HEK293 (cell line): ENCODE measurements around the gene OR8A1.

Source experiments
- CTCF ChIA-PET: fragments of 350-600 bp; formaldehyde crosslinking; extraction: SDS; loops from one replicate; lab custom pipeline; 2021; ENCODE audit warnings: antibody characterized with exemption; lab: Yijun Ruan, JAX
- POLR2A ChIA-PET: fragments of 300-600 bp; formaldehyde crosslinking; extraction: SDS; loops from one replicate; lab custom pipeline; 2020; ENCODE audit warnings: antibody characterized with exemption, inconsistent platforms; lab: Yijun Ruan, JAX
- H3K27ac ChIP-seq: fragments of 200-500 bp; sonication (Bioruptor generic); 2 replicates; pipeline ENCODE4 v1.5.1; 2014; ENCODE audit warnings: low read depth, low read length, control low read depth, inconsistent platforms; ENCODE audit errors: extremely low read depth
- H3K36me3 ChIP-seq, 2 experiments: fragments of 200-500 bp in 1 of 2; sonication (Bioruptor generic) in 1 of 2; 1 replicate in 1 of 2; 2 replicates in 1 of 2; pipeline ENCODE4 v1.5.1; 2014 to 2017; ENCODE audit warnings: inconsistent platforms in 2 of 2, low read length in 2 of 2; ENCODE audit not compliant: control insufficient read depth in 2 of 2, insufficient read depth in 1 of 2
- H3K4me1 ChIP-seq: fragments of 200-500 bp; sonication (Bioruptor generic); 2 replicates; pipeline ENCODE4 v1.5.1; 2014; ENCODE audit warnings: mild to moderate bottlenecking, low read length, inconsistent platforms; ENCODE audit not compliant: control insufficient read depth, insufficient read depth
- H3K4me3 ChIP-seq: 2 replicates; pipeline ENCODE4 v1.5.1; 2011; ENCODE audit warnings: low read depth, mild to moderate bottlenecking, control low read depth, low read length, moderate library complexity
- H3K9me3 ChIP-seq: fragments of 200-500 bp; sonication (Bioruptor generic); 2 replicates; pipeline ENCODE4 v1.5.1; 2014; ENCODE audit warnings: low read depth, low read length, inconsistent platforms; ENCODE audit not compliant: control insufficient read depth, insufficient read depth
- GLI4 ChIP-seq: fragments of 450-650 bp; formaldehyde crosslinking; IDR thresholded peaks from 2 replicates; pipeline ENCODE4 v1.5.1; 2016; ENCODE audit warnings: missing biosample characterization, missing genetic modification characterization
- ZBTB20 ChIP-seq: fragments of 450-650 bp; formaldehyde crosslinking; IDR thresholded peaks from 2 replicates; pipeline ENCODE4 v1.5.1; 2016; ENCODE audit warnings: missing biosample characterization, missing genetic modification characterization
- ZFP3 ChIP-seq: fragments of 450-650 bp; formaldehyde crosslinking; IDR thresholded peaks from 2 replicates; pipeline ENCODE4 v1.5.1; 2016; ENCODE audit warnings: low read depth, missing biosample characterization, missing genetic modification characterization
- ZNF223 ChIP-seq: fragments of 450-650 bp; formaldehyde crosslinking; IDR thresholded peaks from 2 replicates; pipeline ENCODE4 v1.5.1; 2016; ENCODE audit warnings: missing biosample characterization, missing genetic modification characterization
- ZNF266 ChIP-seq: fragments of 450-650 bp; formaldehyde crosslinking; IDR thresholded peaks from 2 replicates; pipeline ENCODE4 v1.5.1; 2016; ENCODE audit warnings: missing biosample characterization, missing genetic modification characterization, low read depth
- ZNF37A ChIP-seq: fragments of 450-650 bp; IDR thresholded peaks from 2 replicates; pipeline ENCODE4 v1.5.1; 2018; ENCODE audit warnings: missing biosample characterization, missing genetic modification characterization
- ZNF776 ChIP-seq: fragments of 450-650 bp; formaldehyde crosslinking; IDR thresholded peaks from 2 replicates; pipeline ENCODE4 v1.5.0; 2017; ENCODE audit warnings: missing biosample characterization, missing genetic modification characterization, borderline replicate concordance
- ZSCAN16 ChIP-seq: fragments of 450-650 bp; formaldehyde crosslinking; IDR thresholded peaks from 2 replicates; pipeline ENCODE4 v1.5.1; 2016; ENCODE audit warnings: missing biosample characterization, missing genetic modification characterization
- TF ChIP-seq, protein P1 (sequence below): fragments of 450-650 bp; formaldehyde crosslinking; IDR thresholded peaks from 2 replicates; pipeline ENCODE4 v1.5.1; 2016; ENCODE audit warnings: missing biosample characterization, missing genetic modification characterization
- TF ChIP-seq, protein P2 (sequence below): fragments of 450-650 bp; formaldehyde crosslinking; conservative IDR thresholded peaks from 2 replicates; pipeline ENCODE4 v1.5.1; 2016; ENCODE audit warnings: low read depth, missing biosample characterization, missing genetic modification characterization
- TF ChIP-seq, protein P3 (sequence below): fragments of 450-650 bp; formaldehyde crosslinking; IDR thresholded peaks from 2 replicates; pipeline ENCODE4 v1.5.1; 2016; ENCODE audit warnings: missing biosample characterization, missing genetic modification characterization
- TF ChIP-seq, protein P4 (sequence below): fragments of 450-650 bp; formaldehyde crosslinking; IDR thresholded peaks from 2 replicates; pipeline ENCODE4 v1.5.1; 2016; ENCODE audit warnings: missing biosample characterization, missing genetic modification characterization, borderline replicate concordance

OR8A1 gene

DNA sequence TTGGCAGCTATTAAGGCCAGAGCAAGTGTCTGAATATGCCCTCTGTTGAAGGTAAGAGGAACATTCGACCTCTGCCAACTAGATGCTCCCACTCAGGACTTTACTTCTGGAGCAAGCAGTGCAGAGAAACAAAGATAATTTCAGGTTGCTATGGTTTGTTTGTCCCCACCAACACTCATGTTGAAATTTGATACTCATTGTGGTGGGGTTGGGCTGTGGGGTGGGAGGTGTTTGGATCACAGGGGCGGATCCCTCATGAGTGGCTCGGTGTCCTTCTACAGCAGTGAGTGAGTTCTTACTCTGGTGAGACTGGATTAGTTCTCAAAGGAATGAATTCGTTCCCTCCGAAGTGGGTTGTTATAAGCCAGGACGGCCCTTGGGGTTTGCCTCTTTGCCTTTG is 12.0 kb downstream of the OR8A1 start:
- no peaks in the 10 kb centered on the region for H3K4me1 ChIP-seq
- H3K9me3 ChIP-seq, result no peaks in the 10 kb centered on the region
- no peak overlapping the region for H3K4me3 ChIP-seq
- ChIA-PET CTCF (interaction anchor here (0.5 to 1.3 kb wide), 3 partner anchors 21 to 179 kb away, joined by 3 to 5 read pairs (median 3); no protein-coding TSS in a partner anchor), POLR2A (no interaction called here)
- no peak overlapping the region for H3K27ac ChIP-seq
- H3K36me3 ChIP-seq, result no peaks in the 10 kb centered on the region
- 0 out of 2 replicates have a peak, but pooled peaks have one; percentile 23 for TF ChIP-seq ZSCAN16 (tag by site-specific recombination)
- TF ChIP-seq, protein P1, sequence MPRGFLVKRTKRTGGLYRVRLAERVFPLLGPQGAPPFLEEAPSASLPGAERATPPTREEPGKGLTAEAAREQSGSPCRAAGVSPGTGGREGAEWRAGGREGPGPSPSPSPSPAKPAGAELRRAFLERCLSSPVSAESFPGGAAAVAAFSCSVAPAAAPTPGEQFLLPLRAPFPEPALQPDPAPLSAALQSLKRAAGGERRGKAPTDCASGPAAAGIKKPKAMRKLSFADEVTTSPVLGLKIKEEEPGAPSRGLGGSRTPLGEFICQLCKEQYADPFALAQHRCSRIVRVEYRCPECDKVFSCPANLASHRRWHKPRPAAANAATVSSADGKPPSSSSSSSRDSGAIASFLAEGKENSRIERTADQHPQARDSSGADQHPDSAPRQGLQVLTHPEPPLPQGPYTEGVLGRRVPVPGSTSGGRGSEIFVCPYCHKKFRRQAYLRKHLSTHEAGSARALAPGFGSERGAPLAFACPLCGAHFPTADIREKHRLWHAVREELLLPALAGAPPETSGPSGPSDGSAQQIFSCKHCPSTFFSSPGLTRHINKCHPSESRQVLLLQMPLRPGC (tag by site-specific recombination), result no peak

DNA sequence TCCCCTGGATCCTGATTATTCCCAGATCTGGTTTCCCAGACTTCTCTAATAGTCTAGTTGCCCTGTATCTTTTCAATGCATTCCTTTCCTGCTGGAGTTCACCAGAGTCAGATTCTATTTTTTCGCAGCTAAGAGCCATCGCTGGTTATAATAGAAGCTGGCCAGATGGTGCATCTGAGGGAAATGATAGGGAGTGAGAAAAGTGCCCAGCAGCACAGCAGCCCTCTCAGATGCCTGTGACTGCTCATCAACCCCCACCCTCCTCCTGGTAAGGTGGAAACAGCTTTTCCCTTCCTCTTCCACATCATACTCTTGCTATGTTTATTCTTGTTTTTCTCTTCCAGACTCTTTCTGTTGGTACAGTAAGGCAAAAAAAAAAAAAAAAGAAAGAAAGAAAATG is 12.8 kb downstream of the OR8A1 start:
- H3K4me3 ChIP-seq, result no peak overlapping the region
- CTCF ChIA-PET, result interaction anchor here (0.5 to 1.3 kb wide), 3 partner anchors 22 to 180 kb away, joined by 3 to 7 read pairs (median 3); no protein-coding TSS in a partner anchor
- H3K9me3 ChIP-seq, result no peaks in the 10 kb centered on the region
- no peaks in the 10 kb centered on the region for H3K4me1 ChIP-seq
- no peaks in the 10 kb centered on the region for H3K36me3 ChIP-seq
- TF ChIP-seq, protein P2, sequence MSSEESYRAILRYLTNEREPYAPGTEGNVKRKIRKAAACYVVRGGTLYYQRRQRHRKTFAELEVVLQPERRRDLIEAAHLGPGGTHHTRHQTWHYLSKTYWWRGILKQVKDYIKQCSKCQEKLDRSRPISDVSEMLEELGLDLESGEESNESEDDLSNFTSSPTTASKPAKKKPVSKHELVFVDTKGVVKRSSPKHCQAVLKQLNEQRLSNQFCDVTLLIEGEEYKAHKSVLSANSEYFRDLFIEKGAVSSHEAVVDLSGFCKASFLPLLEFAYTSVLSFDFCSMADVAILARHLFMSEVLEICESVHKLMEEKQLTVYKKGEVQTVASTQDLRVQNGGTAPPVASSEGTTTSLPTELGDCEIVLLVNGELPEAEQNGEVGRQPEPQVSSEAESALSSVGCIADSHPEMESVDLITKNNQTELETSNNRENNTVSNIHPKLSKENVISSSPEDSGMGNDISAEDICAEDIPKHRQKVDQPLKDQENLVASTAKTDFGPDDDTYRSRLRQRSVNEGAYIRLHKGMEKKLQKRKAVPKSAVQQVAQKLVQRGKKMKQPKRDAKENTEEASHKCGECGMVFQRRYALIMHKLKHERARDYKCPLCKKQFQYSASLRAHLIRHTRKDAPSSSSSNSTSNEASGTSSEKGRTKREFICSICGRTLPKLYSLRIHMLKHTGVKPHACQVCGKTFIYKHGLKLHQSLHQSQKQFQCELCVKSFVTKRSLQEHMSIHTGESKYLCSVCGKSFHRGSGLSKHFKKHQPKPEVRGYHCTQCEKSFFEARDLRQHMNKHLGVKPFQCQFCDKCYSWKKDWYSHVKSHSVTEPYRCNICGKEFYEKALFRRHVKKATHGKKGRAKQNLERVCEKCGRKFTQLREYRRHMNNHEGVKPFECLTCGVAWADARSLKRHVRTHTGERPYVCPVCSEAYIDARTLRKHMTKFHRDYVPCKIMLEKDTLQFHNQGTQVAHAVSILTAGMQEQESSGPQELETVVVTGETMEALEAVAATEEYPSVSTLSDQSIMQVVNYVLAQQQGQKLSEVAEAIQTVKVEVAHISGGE (tag by site-specific recombination), result no peak
- no peak for TF ChIP-seq GLI4 (tag by site-specific recombination)
- no peak for TF ChIP-seq ZNF776 (tag by site-specific recombination)
- no peak for TF ChIP-seq ZNF266 (tag by site-specific recombination)
- TF ChIP-seq, protein P3, sequence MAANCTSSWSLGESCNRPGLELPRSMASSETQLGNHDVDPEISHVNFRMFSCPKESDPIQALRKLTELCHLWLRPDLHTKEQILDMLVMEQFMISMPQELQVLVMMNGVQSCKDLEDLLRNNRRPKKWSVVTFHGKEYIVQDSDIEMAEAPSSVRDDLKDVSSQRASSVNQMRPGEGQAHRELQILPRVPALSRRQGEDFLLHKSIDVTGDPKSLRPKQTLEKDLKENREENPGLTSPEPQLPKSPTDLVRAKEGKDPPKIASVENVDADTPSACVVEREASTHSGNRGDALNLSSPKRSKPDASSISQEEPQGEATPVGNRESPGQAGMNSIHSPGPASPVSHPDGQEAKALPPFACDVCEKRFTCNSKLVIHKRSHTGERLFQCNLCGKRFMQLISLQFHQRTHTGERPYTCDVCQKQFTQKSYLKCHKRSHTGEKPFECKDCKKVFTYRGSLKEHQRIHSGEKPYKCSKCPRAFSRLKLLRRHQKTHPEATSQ (tag by site-specific recombination), result no peak
- TF ChIP-seq ZNF223 (tag by site-specific recombination), result no peak
- TF ChIP-seq, protein P4, sequence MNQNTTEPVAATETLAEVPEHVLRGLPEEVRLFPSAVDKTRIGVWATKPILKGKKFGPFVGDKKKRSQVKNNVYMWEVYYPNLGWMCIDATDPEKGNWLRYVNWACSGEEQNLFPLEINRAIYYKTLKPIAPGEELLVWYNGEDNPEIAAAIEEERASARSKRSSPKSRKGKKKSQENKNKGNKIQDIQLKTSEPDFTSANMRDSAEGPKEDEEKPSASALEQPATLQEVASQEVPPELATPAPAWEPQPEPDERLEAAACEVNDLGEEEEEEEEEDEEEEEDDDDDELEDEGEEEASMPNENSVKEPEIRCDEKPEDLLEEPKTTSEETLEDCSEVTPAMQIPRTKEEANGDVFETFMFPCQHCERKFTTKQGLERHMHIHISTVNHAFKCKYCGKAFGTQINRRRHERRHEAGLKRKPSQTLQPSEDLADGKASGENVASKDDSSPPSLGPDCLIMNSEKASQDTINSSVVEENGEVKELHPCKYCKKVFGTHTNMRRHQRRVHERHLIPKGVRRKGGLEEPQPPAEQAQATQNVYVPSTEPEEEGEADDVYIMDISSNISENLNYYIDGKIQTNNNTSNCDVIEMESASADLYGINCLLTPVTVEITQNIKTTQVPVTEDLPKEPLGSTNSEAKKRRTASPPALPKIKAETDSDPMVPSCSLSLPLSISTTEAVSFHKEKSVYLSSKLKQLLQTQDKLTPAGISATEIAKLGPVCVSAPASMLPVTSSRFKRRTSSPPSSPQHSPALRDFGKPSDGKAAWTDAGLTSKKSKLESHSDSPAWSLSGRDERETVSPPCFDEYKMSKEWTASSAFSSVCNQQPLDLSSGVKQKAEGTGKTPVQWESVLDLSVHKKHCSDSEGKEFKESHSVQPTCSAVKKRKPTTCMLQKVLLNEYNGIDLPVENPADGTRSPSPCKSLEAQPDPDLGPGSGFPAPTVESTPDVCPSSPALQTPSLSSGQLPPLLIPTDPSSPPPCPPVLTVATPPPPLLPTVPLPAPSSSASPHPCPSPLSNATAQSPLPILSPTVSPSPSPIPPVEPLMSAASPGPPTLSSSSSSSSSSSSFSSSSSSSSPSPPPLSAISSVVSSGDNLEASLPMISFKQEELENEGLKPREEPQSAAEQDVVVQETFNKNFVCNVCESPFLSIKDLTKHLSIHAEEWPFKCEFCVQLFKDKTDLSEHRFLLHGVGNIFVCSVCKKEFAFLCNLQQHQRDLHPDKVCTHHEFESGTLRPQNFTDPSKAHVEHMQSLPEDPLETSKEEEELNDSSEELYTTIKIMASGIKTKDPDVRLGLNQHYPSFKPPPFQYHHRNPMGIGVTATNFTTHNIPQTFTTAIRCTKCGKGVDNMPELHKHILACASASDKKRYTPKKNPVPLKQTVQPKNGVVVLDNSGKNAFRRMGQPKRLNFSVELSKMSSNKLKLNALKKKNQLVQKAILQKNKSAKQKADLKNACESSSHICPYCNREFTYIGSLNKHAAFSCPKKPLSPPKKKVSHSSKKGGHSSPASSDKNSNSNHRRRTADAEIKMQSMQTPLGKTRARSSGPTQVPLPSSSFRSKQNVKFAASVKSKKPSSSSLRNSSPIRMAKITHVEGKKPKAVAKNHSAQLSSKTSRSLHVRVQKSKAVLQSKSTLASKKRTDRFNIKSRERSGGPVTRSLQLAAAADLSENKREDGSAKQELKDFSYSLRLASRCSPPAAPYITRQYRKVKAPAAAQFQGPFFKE (tag by site-specific recombination), result no peak
- no peak for TF ChIP-seq ZFP3 (tag by site-specific recombination)
- TF ChIP-seq ZBTB20 (tag by site-specific recombination), result no peak
- no peak for TF ChIP-seq ZNF37A
- TF ChIP-seq, all 188 proteins: peak for 0
- H3K27ac ChIP-seq, result no peak overlapping the region
- POLR2A ChIA-PET, result no interaction called here
